ENCODE results near the gene PTPRA. TPM values are rescaled to one million over a fixed set of nuclear protein-coding genes. Genes with fewer than 3 reads are reported as not detected.

Gene PTPRA
- total RNA-seq, 2 experiments from 2014 or later, result 33.3 to 47.2 TPM

GRCh38 chr20:3067139-3068014, 194.1 kb downstream of the PTPRA start:
- intact Hi-C loops (cut with micrococcal nuclease; ENCODE audit: unreplicated experiment), result no loop called here
- ChIA-PET POLR2A (interaction anchor here (0.6 kb wide), 1 partner anchor 151 kb away, joined by 4 read pairs; no protein-coding TSS in a partner anchor), CTCF (ENCODE audit: unreplicated experiment) (no interaction called here)
- H3K4me3 ChIP-seq (ENCODE audit: low read depth, low read length, poor library complexity, severe bottlenecking), result no peak overlapping the region
- TF ChIP-seq CTCF (conservative IDR thresholded peaks at IDR 0.05; ENCODE audit: low read length), result no peak
- H3K9me2 ChIP-seq (ENCODE audit: insufficient read depth, low read length), result no peaks in the 10 kb centered on the region
- H4K20me1 ChIP-seq (ENCODE audit: insufficient read depth, low read length), result no peaks in the 10 kb centered on the region
- H3K79me2 ChIP-seq (ENCODE audit: insufficient read depth, low read depth, low read length), result no peaks in the 10 kb centered on the region
- no peaks in the 10 kb centered on the region for H3K4me1 ChIP-seq (ENCODE audit: insufficient read depth, low read length, poor library complexity, severe bottlenecking)
- H3K4me2 ChIP-seq (ENCODE audit: low read length), result no peak overlapping the region
- no peak overlapping the region for H2AFZ ChIP-seq (ENCODE audit: low read length)
- H3K9me3 ChIP-seq (ENCODE audit: low read length), result no peaks in the 10 kb centered on the region
- no peak overlapping the region for H3K27ac ChIP-seq (ENCODE audit: low read depth, low read length, poor library complexity, severe bottlenecking)
- no peaks in the 10 kb centered on the region for H3K36me3 ChIP-seq (ENCODE audit: insufficient read depth, low read length)
- DNase-seq (ENCODE audit: low spot score), result no peak
- no TSS peak for BruUV-seq (replicated peaks)

DNA sequence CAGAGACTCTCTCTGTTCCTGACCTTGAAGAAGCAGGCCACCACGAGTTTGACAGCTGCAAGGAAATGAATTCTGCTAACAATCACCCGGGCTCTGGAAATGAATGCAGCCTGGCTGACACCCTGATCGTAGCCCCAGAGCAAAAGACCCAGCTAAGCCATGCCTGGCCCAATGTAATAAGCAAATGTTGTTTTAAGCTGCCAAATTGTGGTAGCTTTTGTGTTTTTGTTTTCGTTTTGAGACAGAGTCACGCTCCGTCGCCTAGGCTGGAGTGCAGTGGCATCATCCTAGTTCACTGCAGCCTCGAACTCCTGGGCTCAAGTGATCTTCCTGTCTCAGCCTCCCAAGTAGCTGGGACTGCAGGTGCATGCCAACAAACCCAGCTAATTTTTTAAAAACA, 194.8 kb downstream of the PTPRA start:
- no peak overlapping the region for H3K4me2 ChIP-seq (ENCODE audit: low read length)

More for the DNA sequence above, 194.8 kb downstream of the PTPRA start:
- no peak overlapping the region for H3K4me3 ChIP-seq (ENCODE audit: low read depth, low read length, poor library complexity, severe bottlenecking)
- H3K36me3 ChIP-seq (ENCODE audit: insufficient read depth, low read length), result no peaks in the 10 kb centered on the region
- H3K9me3 ChIP-seq (ENCODE audit: low read length), result no peaks in the 10 kb centered on the region
- TF ChIP-seq EZH2phosphoT487 (IDR thresholded peaks at IDR 0.05; ENCODE audit: borderline replicate concordance, low read depth, low read length) (no peak), CTCF (conservative IDR thresholded peaks at IDR 0.05; ENCODE audit: low read length) (no peak)
- no peaks in the 10 kb centered on the region for H3K4me1 ChIP-seq (ENCODE audit: insufficient read depth, low read length, poor library complexity, severe bottlenecking)
- ChIA-PET CTCF (ENCODE audit: unreplicated experiment) (no interaction called here), POLR2A (interaction anchor here (0.6 kb wide), 1 partner anchor 152 kb away, joined by 4 read pairs; no protein-coding TSS in a partner anchor)
- H3K9me2 ChIP-seq (ENCODE audit: insufficient read depth, low read length), result no peaks in the 10 kb centered on the region
- no peak overlapping the region for H3K27ac ChIP-seq (ENCODE audit: low read depth, low read length, poor library complexity, severe bottlenecking)
- no peak for DNase-seq (ENCODE audit: low spot score)
- intact Hi-C loops (cut with micrococcal nuclease; ENCODE audit: unreplicated experiment), result no loop called here
- no TSS peak for BruUV-seq (replicated peaks)
- no peaks in the 10 kb centered on the region for H3K79me2 ChIP-seq (ENCODE audit: insufficient read depth, low read depth, low read length)
- no peaks in the 10 kb centered on the region for H4K20me1 ChIP-seq (ENCODE audit: insufficient read depth, low read length)
- no peak overlapping the region for H2AFZ ChIP-seq (ENCODE audit: low read length)
